ENCODE measurements around the gene HIF1A. TPM values are rescaled to one million over a fixed set of nuclear protein-coding genes. Genes with fewer than 3 reads are reported as not detected.
A peak's percentile ranks its signal among the peaks of the same experiment; 100 is the strongest.

The HIF1A gene
- total RNA-seq, 1 donor from 2014 or later: 435 TPM

- Histone ChIP-seq H3K9me3 (ENCODE audit: insufficient read depth, low read depth, low read length) (no peaks in the 10 kb centered on the region), H3K4me3 (ENCODE audit: insufficient read depth, low read depth, low read length) (no peak overlapping the region), H3K79me2 (ENCODE audit: insufficient read depth, low read length) (peaks cover 7% of the 10 kb centered on the region), H3K9ac (ENCODE audit: low read length) (no peak overlapping the region), H3K36me3 (ENCODE audit: insufficient read depth, low read length) (no peaks in the 10 kb centered on the region), H3K4me2 (ENCODE audit: low read length) (no peak overlapping the region), H4K20me1 (ENCODE audit: insufficient read depth, low read length) (peaks cover 1% of the 10 kb centered on the region), H3K27me3 (ENCODE audit: insufficient read depth, low read length) (no peaks in the 10 kb centered on the region), H2AFZ (ENCODE audit: low read depth, low read length) (no peak overlapping the region), H3K4me1 (ENCODE audit: insufficient read depth, low read length) (peaks cover 4% of the 10 kb centered on the region), H3K27ac (ENCODE audit: low read depth, low read length) (no peak overlapping the region)
- no peaks in the 10 kb centered on the region for H3K9me3 Mint-ChIP-seq (ENCODE audit: unreplicated experiment)
- TF ChIP-seq EZH2 (IDR thresholded peaks at IDR 0.05; ENCODE audit: insufficient read depth, low read length): no peak
- TF ChIP-seq CTCF (IDR thresholded peaks at IDR 0.05; ENCODE audit: insufficient read depth, low read depth, low read length): no peak
- peaks cover 19% of the 10 kb centered on the region for H3K4me1 Mint-ChIP-seq (ENCODE audit: low read depth, unreplicated experiment)
- FAIRE-seq: peak; percentile 26
- H3K27ac Mint-ChIP-seq (ENCODE audit: unreplicated experiment): no peak overlapping the region
- H3K4me3 Mint-ChIP-seq (ENCODE audit: unreplicated experiment): no peak overlapping the region
- no peaks in the 10 kb centered on the region for H3K27me3 Mint-ChIP-seq (ENCODE audit: low read depth, unreplicated experiment)
- no peak for DNase-seq (ENCODE audit: low read depth)
- no peaks in the 10 kb centered on the region for H3K36me3 Mint-ChIP-seq (ENCODE audit: low read depth, unreplicated experiment)
These were observed 4.3 kb upstream of the HIF1A start for GRCh38 chr14:61690982-61691381.

- H3K9me3 ChIP-seq (ENCODE audit: insufficient read depth, low read depth, low read length): no peaks in the 10 kb centered on the region
- Mint-ChIP-seq H3K27me3 (ENCODE audit: low read depth, unreplicated experiment) (no peaks in the 10 kb centered on the region), H3K4me1 (ENCODE audit: low read depth, unreplicated experiment) (peaks cover 19% of the 10 kb centered on the region), H3K27ac (ENCODE audit: unreplicated experiment) (no peak overlapping the region), H3K9me3 (ENCODE audit: unreplicated experiment) (no peaks in the 10 kb centered on the region), H3K36me3 (ENCODE audit: low read depth, unreplicated experiment) (no peaks in the 10 kb centered on the region), H3K4me3 (ENCODE audit: unreplicated experiment) (no peak overlapping the region)
- peaks cover 7% of the 10 kb centered on the region for H4K20me1 ChIP-seq (ENCODE audit: insufficient read depth, low read length)
- peaks cover 4% of the 10 kb centered on the region for H3K4me1 ChIP-seq (ENCODE audit: insufficient read depth, low read length)
- no peak overlapping the region for H3K4me3 ChIP-seq (ENCODE audit: insufficient read depth, low read depth, low read length)
- H3K27ac ChIP-seq (ENCODE audit: low read depth, low read length): no peak overlapping the region
- no peak for DNase-seq (ENCODE audit: low read depth)
- H2AFZ ChIP-seq (ENCODE audit: low read depth, low read length): no peak overlapping the region
- no peaks in the 10 kb centered on the region for H3K36me3 ChIP-seq (ENCODE audit: insufficient read depth, low read length)
- peaks cover 12% of the 10 kb centered on the region for H3K79me2 ChIP-seq (ENCODE audit: insufficient read depth, low read length)
- TF ChIP-seq EZH2 (IDR thresholded peaks at IDR 0.05; ENCODE audit: insufficient read depth, low read length) (no peak), CTCF (IDR thresholded peaks at IDR 0.05; ENCODE audit: insufficient read depth, low read depth, low read length) (no peak)
- no peak for FAIRE-seq
- H3K9ac ChIP-seq (ENCODE audit: low read length): no peak overlapping the region
- H3K4me2 ChIP-seq (ENCODE audit: low read length): no peak overlapping the region
- H3K27me3 ChIP-seq (ENCODE audit: insufficient read depth, low read length): no peaks in the 10 kb centered on the region
These were observed 3.8 kb upstream of the HIF1A start for GRCh38 chr14:61691495-61691894.

GRCh38 chr14:61694039-61694438 lies 1.3 kb upstream of the HIF1A start:
- Mint-ChIP-seq H3K36me3 (ENCODE audit: low read depth, unreplicated experiment) (peaks cover 10% of the 10 kb centered on the region), H3K4me3 (ENCODE audit: unreplicated experiment) (peak overlapping the region; percentile 89), H3K9me3 (ENCODE audit: unreplicated experiment) (no peaks in the 10 kb centered on the region), H3K4me1 (ENCODE audit: low read depth, unreplicated experiment) (peaks cover 19% of the 10 kb centered on the region), H3K27ac (ENCODE audit: unreplicated experiment) (peak overlapping the region; percentile 71), H3K27me3 (ENCODE audit: low read depth, unreplicated experiment) (no peaks in the 10 kb centered on the region)
- DNase-seq (ENCODE audit: low read depth) (no peak), FAIRE-seq (no peak)
- TF ChIP-seq CTCF (IDR thresholded peaks at IDR 0.05; ENCODE audit: insufficient read depth, low read depth, low read length) (no peak), EZH2 (IDR thresholded peaks at IDR 0.05; ENCODE audit: insufficient read depth, low read length) (no peak)
- Histone ChIP-seq H3K9ac (ENCODE audit: low read length) (no peak overlapping the region), H3K79me2 (ENCODE audit: insufficient read depth, low read length) (peaks cover 37% of the 10 kb centered on the region), H3K9me3 (ENCODE audit: insufficient read depth, low read depth, low read length) (no peaks in the 10 kb centered on the region), H4K20me1 (ENCODE audit: insufficient read depth, low read length) (peaks cover 32% of the 10 kb centered on the region), H3K4me3 (ENCODE audit: insufficient read depth, low read depth, low read length) (no peak overlapping the region), H3K36me3 (ENCODE audit: insufficient read depth, low read length) (no peaks in the 10 kb centered on the region), H3K4me1 (ENCODE audit: insufficient read depth, low read length) (peaks cover 4% of the 10 kb centered on the region), H3K27ac (ENCODE audit: low read depth, low read length) (no peak overlapping the region), H3K4me2 (ENCODE audit: low read length) (no peak overlapping the region), H3K27me3 (ENCODE audit: insufficient read depth, low read length) (no peaks in the 10 kb centered on the region), H2AFZ (ENCODE audit: low read depth, low read length) (no peak overlapping the region)
